Upper lobe of left lung (tissue), 4 donors: Measurements from ENCODE around the gene RBM15B.

ENCODE experiments used
- CTCF ChIP-seq, 6 experiments: fragments of 450-650 bp in 4 of 6; fragments of 200-600 bp in 2 of 6; sonication (generic) in 2 of 6; IDR thresholded peaks; one replicate each; pipeline ENCODE4 v1.5.1; 2016 to 2019; ENCODE audit warnings: antibody characterized with exemption in 6 of 6
- POLR2A ChIP-seq, 4 donors: fragments of 450-650 bp; IDR thresholded peaks; one replicate each; pipeline ENCODE4 v1.5.1; 2016 to 2017; ENCODE audit warnings: antibody characterized with exemption in 4 of 4, mild to moderate bottlenecking in 2 of 4

- TF ChIP-seq CTCF (IDR thresholded peaks at IDR 0.05) = no peak
- no peak for TF ChIP-seq POLR2A (IDR thresholded peaks at IDR 0.05)
Measured at GRCh38 chr3:51434110-51434509, 43.0 kb downstream of the RBM15B start.
